GM23338 (cell line): Measurements from ENCODE around the gene SAPCD1.

ENCODE experiments used
- CREB1 ChIP-seq: fragments of 250-450 bp; sonication (Bioruptor Pico); IDR thresholded peaks from 2 replicates; pipeline ENCODE4 v1.5.0; 2020; ENCODE audit warnings: low read depth, mild to moderate bottlenecking, moderate library complexity
- EZH2 ChIP-seq: fragments of 200-600 bp; sonication (generic); IDR thresholded peaks from one replicate; pipeline ENCODE4 v1.8.0; 2017; ENCODE audit warnings: antibody characterized with exemption, mild to moderate bottlenecking, low read depth; ENCODE audit not compliant: unreplicated experiment
- EZH2phosphoT487 ChIP-seq: fragments of 200-600 bp; sonication (generic); IDR thresholded peaks from one replicate; pipeline ENCODE4 v1.8.1; 2018; ENCODE audit warnings: antibody characterized with exemption; ENCODE audit not compliant: unreplicated experiment
- POLR2AphosphoS5 ChIP-seq: IDR thresholded peaks from 2 replicates; pipeline ENCODE4 v1.6.1; 2016; ENCODE audit warnings: antibody characterized with exemption, low read depth
- STAT1 ChIP-seq: IDR thresholded peaks from one replicate; pipeline ENCODE4 v1.6.1; 2016; ENCODE audit warnings: antibody characterized with exemption; ENCODE audit not compliant: unreplicated experiment
- TF ChIP-seq, protein P1 (sequence below), 2 experiments: fragments of 200-600 bp in 1 of 2; sonication (generic) in 1 of 2; conservative IDR thresholded peaks; 2 replicates each; pipeline versions ENCODE4 v1.5.1 to v1.6.1; 2016 to 2017; ENCODE audit warnings: antibody characterized with exemption in 2 of 2, low read depth in 2 of 2, mild to moderate bottlenecking in 2 of 2, moderate library complexity in 1 of 2
- TF ChIP-seq, protein P2 (sequence below): IDR thresholded peaks from one replicate; pipeline ENCODE4 v1.6.1; 2018; ENCODE audit warnings: antibody characterized with exemption; ENCODE audit not compliant: unreplicated experiment

DNA sequence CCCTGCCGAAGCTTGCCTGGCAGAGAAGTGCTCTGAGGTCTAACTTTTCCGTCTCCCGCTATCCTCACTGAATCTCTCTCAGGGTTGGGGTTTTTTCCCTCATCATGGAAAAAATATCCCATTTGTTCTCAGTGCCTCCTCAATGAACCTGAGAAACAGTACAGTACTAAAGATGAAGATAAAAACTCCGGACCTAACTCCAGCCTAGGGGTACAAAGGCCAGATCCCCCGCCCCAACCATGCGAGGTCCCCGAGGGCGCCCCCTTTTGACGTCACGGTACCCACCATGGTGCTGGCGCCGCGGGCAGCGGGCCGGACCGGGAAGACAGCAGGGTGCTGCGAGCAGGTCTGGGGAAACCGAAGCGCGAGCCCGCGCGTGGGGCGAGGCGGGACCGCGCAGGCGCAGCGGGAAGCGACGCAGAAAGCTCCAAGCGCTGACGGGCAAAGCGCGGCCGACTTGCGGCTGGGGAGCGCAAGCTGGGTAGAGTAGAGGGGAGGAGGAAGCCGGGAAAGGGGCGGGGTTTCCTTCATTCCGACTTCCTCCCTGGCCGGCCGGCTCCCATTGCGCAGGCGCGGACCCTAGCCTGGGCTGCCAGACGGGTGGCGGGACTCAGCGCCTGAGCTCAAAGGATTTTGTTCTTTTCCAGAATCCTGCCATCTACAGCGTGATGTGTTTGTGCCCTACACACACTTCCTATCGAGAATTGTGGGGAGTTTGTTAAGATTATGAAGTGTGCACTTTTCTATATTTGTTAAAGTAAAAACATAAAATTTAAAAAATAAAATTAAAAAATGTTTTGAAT lies 44.2 kb downstream of the SAPCD1 start, which contains the start of gene LSM2:
- TF ChIP-seq, protein P1, sequence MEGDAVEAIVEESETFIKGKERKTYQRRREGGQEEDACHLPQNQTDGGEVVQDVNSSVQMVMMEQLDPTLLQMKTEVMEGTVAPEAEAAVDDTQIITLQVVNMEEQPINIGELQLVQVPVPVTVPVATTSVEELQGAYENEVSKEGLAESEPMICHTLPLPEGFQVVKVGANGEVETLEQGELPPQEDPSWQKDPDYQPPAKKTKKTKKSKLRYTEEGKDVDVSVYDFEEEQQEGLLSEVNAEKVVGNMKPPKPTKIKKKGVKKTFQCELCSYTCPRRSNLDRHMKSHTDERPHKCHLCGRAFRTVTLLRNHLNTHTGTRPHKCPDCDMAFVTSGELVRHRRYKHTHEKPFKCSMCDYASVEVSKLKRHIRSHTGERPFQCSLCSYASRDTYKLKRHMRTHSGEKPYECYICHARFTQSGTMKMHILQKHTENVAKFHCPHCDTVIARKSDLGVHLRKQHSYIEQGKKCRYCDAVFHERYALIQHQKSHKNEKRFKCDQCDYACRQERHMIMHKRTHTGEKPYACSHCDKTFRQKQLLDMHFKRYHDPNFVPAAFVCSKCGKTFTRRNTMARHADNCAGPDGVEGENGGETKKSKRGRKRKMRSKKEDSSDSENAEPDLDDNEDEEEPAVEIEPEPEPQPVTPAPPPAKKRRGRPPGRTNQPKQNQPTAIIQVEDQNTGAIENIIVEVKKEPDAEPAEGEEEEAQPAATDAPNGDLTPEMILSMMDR (conservative IDR thresholded peaks at IDR 0.05; ENCODE audit: low read depth in 2 of 2), result peak; percentile 30 to 45
- TF ChIP-seq POLR2AphosphoS5, result peak; percentile 82
- peak; percentile 96 for TF ChIP-seq CREB1
- TF ChIP-seq EZH2phosphoT487, result no peak
- no peak for TF ChIP-seq EZH2
- TF ChIP-seq, protein P2, sequence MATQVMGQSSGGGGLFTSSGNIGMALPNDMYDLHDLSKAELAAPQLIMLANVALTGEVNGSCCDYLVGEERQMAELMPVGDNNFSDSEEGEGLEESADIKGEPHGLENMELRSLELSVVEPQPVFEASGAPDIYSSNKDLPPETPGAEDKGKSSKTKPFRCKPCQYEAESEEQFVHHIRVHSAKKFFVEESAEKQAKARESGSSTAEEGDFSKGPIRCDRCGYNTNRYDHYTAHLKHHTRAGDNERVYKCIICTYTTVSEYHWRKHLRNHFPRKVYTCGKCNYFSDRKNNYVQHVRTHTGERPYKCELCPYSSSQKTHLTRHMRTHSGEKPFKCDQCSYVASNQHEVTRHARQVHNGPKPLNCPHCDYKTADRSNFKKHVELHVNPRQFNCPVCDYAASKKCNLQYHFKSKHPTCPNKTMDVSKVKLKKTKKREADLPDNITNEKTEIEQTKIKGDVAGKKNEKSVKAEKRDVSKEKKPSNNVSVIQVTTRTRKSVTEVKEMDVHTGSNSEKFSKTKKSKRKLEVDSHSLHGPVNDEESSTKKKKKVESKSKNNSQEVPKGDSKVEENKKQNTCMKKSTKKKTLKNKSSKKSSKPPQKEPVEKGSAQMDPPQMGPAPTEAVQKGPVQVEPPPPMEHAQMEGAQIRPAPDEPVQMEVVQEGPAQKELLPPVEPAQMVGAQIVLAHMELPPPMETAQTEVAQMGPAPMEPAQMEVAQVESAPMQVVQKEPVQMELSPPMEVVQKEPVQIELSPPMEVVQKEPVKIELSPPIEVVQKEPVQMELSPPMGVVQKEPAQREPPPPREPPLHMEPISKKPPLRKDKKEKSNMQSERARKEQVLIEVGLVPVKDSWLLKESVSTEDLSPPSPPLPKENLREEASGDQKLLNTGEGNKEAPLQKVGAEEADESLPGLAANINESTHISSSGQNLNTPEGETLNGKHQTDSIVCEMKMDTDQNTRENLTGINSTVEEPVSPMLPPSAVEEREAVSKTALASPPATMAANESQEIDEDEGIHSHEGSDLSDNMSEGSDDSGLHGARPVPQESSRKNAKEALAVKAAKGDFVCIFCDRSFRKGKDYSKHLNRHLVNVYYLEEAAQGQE, result no peak
- no peak for TF ChIP-seq STAT1
